Hepatocyte (in vitro differentiated cells): Measurements from ENCODE around the gene JUNB. TPM values are rescaled to one million over a fixed set of nuclear protein-coding genes. Genes with fewer than 3 reads are reported as not detected.
A peak's percentile ranks its signal among the peaks of the same experiment; 100 is the strongest.

Experiments used
- DNase-seq: peaks from one replicate; pipeline ENCODE4 v3.0.0-alpha.2; 2016; ENCODE audit warnings: low spot score
- H2AFZ ChIP-seq: fragments of 200-600 bp; sonication (generic); 2 replicates; pipeline ENCODE4 v1.6.0; 2016; ENCODE audit warnings: antibody characterized with exemption, mild to moderate bottlenecking
- H3K27ac ChIP-seq: fragments of 200-600 bp; sonication (generic); 2 replicates; pipeline ENCODE4 v1.5.1; 2016; ENCODE audit warnings: mild to moderate bottlenecking
- H3K27me3 ChIP-seq: fragments of 200-600 bp; sonication (generic); 2 replicates; pipeline ENCODE4 v1.6.1; 2016
- H3K36me3 ChIP-seq: fragments of 200-600 bp; sonication (generic); replicated peaks from 2 replicates; pipeline ENCODE4 v1.5.1; 2016; ENCODE audit warnings: low read depth; ENCODE audit not compliant: insufficient read depth
- H3K4me1 ChIP-seq: fragments of 200-600 bp; sonication (generic); 2 replicates; pipeline ENCODE4 v1.5.1; 2016; ENCODE audit warnings: mild to moderate bottlenecking, moderate library complexity; ENCODE audit not compliant: insufficient read depth
- H3K4me2 ChIP-seq: fragments of 200-600 bp; sonication (generic); 2 replicates; pipeline ENCODE4 v1.6.0; 2016
- H3K4me3 ChIP-seq: fragments of 200-600 bp; sonication (generic); 2 replicates; pipeline ENCODE4 v1.5.1; 2016; ENCODE audit warnings: mild to moderate bottlenecking
- H3K79me2 ChIP-seq: fragments of 200-600 bp; sonication (generic); 2 replicates; pipeline ENCODE4 v1.6.0; 2017; ENCODE audit warnings: mild to moderate bottlenecking
- H3K9me2 ChIP-seq: fragments of 200-600 bp; sonication (generic); replicated peaks from 2 replicates; pipeline ENCODE4 v1.6.0; 2017; ENCODE audit warnings: mild to moderate bottlenecking; ENCODE audit not compliant: insufficient read depth
- H3K9me3 ChIP-seq: fragments of 200-600 bp; sonication (generic); 2 replicates; pipeline ENCODE4 v1.5.1; 2016; ENCODE audit warnings: low read depth, mild to moderate bottlenecking
- H4K20me1 ChIP-seq: fragments of 200-600 bp; sonication (generic); 2 replicates; pipeline ENCODE4 v1.6.0; 2016; ENCODE audit warnings: mild to moderate bottlenecking; ENCODE audit not compliant: insufficient read depth, poor library complexity, severe bottlenecking
- CTCF ChIP-seq: fragments of 200-600 bp; sonication (generic); IDR thresholded peaks from 2 replicates; pipeline ENCODE4 v1.5.1; 2016; ENCODE audit warnings: antibody characterized with exemption, mild to moderate bottlenecking; ENCODE audit not compliant: poor library complexity
- EZH2 ChIP-seq: fragments of 200-600 bp; sonication (generic); IDR thresholded peaks from 2 replicates; pipeline ENCODE4 v1.6.1; 2016; ENCODE audit warnings: antibody characterized with exemption, mild to moderate bottlenecking, borderline replicate concordance
- EZH2phosphoT487 ChIP-seq: fragments of 200-600 bp; sonication (generic); IDR thresholded peaks from one replicate; pipeline ENCODE4 v1.6.1; 2018; ENCODE audit warnings: antibody characterized with exemption, mild to moderate bottlenecking, low read depth, moderate library complexity; ENCODE audit not compliant: unreplicated experiment, severe bottlenecking
- WGBS: methylation state at CpG from one replicate; pipeline ENCODE4 v1.1.6; 2016; ENCODE audit warnings: low lambda C conversion rate; ENCODE audit errors: missing lambda C conversion rate; 5-methylcytosine and 5-hydroxymethylcytosine counted together
- polyA plus RNA-seq: library from polyadenylated mRNA; unstranded; fragments of >200 nt; fragmentation: Nextera tagmentation; extraction: Ambion mirVana; gene quantifications from 2 replicates; pipeline ENCODE4 v1.2.1, GENCODE V29; 2016
- total RNA-seq: library from RNA; depleted of rRNA; stranded (reverse); fragments of >200 nt; gene quantifications from 2 replicates; pipeline ENCODE4 v1.2.3, GENCODE V29; 2014

The JUNB gene
- total and polyA plus RNA-seq, 2 experiments from 2014 or later: 399 to 539 TPM

- TF ChIP-seq CTCF (no peak), EZH2 (no peak), EZH2phosphoT487 (no peak)
- Histone ChIP-seq H2AFZ (no peak overlapping the region), H3K27me3 (no peaks in the 10 kb centered on the region), H3K4me1 (peaks cover 69% of the 10 kb centered on the region), H3K9me3 (no peaks in the 10 kb centered on the region), H3K79me2 (no peaks in the 10 kb centered on the region), H3K36me3 (no peaks in the 10 kb centered on the region), H4K20me1 (no peaks in the 10 kb centered on the region), H3K9me2 (no peaks in the 10 kb centered on the region), H3K4me3 (no peak overlapping the region), H3K27ac (peak overlapping the region; percentile 99), H3K4me2 (peak overlapping the region; percentile 98)
- no peak for DNase-seq
- WGBS: 64% methylated on average over 5 of the region's 5 CpGs
These were observed 6.3 kb upstream of the JUNB start for GRCh38 chr19:12784871-12785430.

- Histone ChIP-seq H3K27me3 (no peaks in the 10 kb centered on the region), H3K4me2 (peak overlapping the region; percentile 98), H3K9me2 (no peaks in the 10 kb centered on the region), H3K4me3 (no peak overlapping the region), H3K36me3 (no peaks in the 10 kb centered on the region), H3K27ac (peak overlapping the region; percentile 99), H3K9me3 (no peaks in the 10 kb centered on the region), H3K79me2 (no peaks in the 10 kb centered on the region), H4K20me1 (no peaks in the 10 kb centered on the region), H2AFZ (no peak overlapping the region), H3K4me1 (peaks cover 69% of the 10 kb centered on the region)
- TF ChIP-seq EZH2 (no peak), EZH2phosphoT487 (no peak), CTCF (no peak)
- WGBS: 86% methylated on average over 4 of the region's 4 CpGs
- no peak for DNase-seq
These were observed 5.8 kb upstream of the JUNB start for GRCh38 chr19:12785431-12786031.

GRCh38 chr19:12786141-12786870 is 5.0 kb upstream of the JUNB start:
- Histone ChIP-seq H3K4me1 (peaks cover 74% of the 10 kb centered on the region), H3K4me2 (peak overlapping the region; percentile 98), H3K27me3 (no peaks in the 10 kb centered on the region), H3K79me2 (no peaks in the 10 kb centered on the region), H4K20me1 (no peaks in the 10 kb centered on the region), H3K9me3 (no peaks in the 10 kb centered on the region), H2AFZ (no peak overlapping the region), H3K27ac (peak overlapping the region; percentile 99), H3K4me3 (no peak overlapping the region), H3K9me2 (no peaks in the 10 kb centered on the region), H3K36me3 (no peaks in the 10 kb centered on the region)
- 77% methylated on average over 12 of the region's 18 CpGs for WGBS
- TF ChIP-seq EZH2: no peak
- no peak for TF ChIP-seq EZH2phosphoT487
- no peak for TF ChIP-seq CTCF
- DNase-seq: no peak
